SK-N-SH (cell line): ENCODE results near the gene RP9.

ENCODE experiments used
- EP300 ChIP-seq, 2 experiments: IDR thresholded peaks; 2 replicates each; pipeline versions ENCODE4 v1.4.0 to v1.6.1; 2012; ENCODE audit warnings: borderline replicate concordance in 1 of 2, low read depth in 1 of 2, low read length in 1 of 2
- JUND ChIP-seq: IDR thresholded peaks from 2 replicates; pipeline ENCODE4 v1.4.0; 2012
- MEF2A ChIP-seq: IDR thresholded peaks from 2 replicates; pipeline ENCODE4 v1.4.0; 2012; ENCODE audit warnings: low read depth, borderline replicate concordance
- POLR2AphosphoS5 ChIP-seq: IDR thresholded peaks from 2 replicates; pipeline ENCODE4 v1.6.1; 2012; ENCODE audit warnings: low read depth, low read length
- RAD21 ChIP-seq: IDR thresholded peaks from 2 replicates; pipeline ENCODE4 v1.6.1; 2012; ENCODE audit warnings: mild to moderate bottlenecking, low read length
- TCF12 ChIP-seq: IDR thresholded peaks from 2 replicates; pipeline ENCODE4 v1.4.0; 2012
- TF ChIP-seq, protein P1 (sequence below): IDR thresholded peaks from 2 replicates; pipeline ENCODE4 v1.4.0; 2012; ENCODE audit warnings: low read depth
- TF ChIP-seq, protein P2 (sequence below): fragments of 150-350 bp; IDR thresholded peaks from 2 replicates; pipeline ENCODE4 v1.6.1; 2016; ENCODE audit warnings: mild to moderate bottlenecking, low read depth, low read length
- TF ChIP-seq, protein P3 (sequence below): fragments of 200-600 bp; sonication (generic); IDR thresholded peaks from 2 replicates; pipeline ENCODE4 v1.6.1; 2017; ENCODE audit warnings: antibody characterized with exemption, mild to moderate bottlenecking, moderate library complexity

DNA sequence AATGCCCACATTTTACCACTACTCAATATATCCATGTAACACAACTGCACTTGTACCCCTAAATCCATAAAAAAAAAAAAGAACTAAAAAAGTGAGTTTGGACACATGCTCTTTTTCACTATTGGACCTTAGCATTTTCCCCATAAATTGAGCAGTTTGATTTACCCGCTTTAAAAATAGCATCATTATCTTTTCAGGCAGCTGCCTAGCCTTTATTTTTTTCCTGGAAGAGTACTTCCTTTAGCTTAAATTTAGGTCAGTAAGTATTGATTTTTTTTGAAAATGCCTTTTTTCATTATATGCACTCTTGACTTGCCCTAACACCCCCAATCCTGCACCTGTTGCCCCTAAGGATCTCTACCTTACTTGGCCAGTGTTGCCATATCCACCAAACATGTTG lies 41.3 kb downstream of the RP9 start:
- TF ChIP-seq MEF2A, result no peak
- no peak for TF ChIP-seq EP300 (IDR thresholded peaks at IDR 0.05; ENCODE audit: borderline replicate concordance in 1 of 2, low read depth in 1 of 2, low read length in 1 of 2)
- TF ChIP-seq, protein P1, sequence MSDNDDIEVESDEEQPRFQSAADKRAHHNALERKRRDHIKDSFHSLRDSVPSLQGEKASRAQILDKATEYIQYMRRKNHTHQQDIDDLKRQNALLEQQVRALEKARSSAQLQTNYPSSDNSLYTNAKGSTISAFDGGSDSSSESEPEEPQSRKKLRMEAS, result no peak
- TF ChIP-seq, protein P2, sequence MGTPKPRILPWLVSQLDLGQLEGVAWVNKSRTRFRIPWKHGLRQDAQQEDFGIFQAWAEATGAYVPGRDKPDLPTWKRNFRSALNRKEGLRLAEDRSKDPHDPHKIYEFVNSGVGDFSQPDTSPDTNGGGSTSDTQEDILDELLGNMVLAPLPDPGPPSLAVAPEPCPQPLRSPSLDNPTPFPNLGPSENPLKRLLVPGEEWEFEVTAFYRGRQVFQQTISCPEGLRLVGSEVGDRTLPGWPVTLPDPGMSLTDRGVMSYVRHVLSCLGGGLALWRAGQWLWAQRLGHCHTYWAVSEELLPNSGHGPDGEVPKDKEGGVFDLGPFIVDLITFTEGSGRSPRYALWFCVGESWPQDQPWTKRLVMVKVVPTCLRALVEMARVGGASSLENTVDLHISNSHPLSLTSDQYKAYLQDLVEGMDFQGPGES, result no peak
- no peak for TF ChIP-seq JUND
- TF ChIP-seq, protein P3, sequence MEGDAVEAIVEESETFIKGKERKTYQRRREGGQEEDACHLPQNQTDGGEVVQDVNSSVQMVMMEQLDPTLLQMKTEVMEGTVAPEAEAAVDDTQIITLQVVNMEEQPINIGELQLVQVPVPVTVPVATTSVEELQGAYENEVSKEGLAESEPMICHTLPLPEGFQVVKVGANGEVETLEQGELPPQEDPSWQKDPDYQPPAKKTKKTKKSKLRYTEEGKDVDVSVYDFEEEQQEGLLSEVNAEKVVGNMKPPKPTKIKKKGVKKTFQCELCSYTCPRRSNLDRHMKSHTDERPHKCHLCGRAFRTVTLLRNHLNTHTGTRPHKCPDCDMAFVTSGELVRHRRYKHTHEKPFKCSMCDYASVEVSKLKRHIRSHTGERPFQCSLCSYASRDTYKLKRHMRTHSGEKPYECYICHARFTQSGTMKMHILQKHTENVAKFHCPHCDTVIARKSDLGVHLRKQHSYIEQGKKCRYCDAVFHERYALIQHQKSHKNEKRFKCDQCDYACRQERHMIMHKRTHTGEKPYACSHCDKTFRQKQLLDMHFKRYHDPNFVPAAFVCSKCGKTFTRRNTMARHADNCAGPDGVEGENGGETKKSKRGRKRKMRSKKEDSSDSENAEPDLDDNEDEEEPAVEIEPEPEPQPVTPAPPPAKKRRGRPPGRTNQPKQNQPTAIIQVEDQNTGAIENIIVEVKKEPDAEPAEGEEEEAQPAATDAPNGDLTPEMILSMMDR, result no peak
- no peak for TF ChIP-seq POLR2AphosphoS5
- TF ChIP-seq RAD21, result no peak
- no peak for TF ChIP-seq TCF12
